ENCODE data around the gene HLA-DRB1.

The HLA-DRB1 gene

GRCh38 chr6:32566957-32567356, 22.7 kb downstream of the HLA-DRB1 start:
- Histone ChIP-seq H3K27ac (no peak overlapping the region), H3K4me1 (no peaks in the 10 kb centered on the region), H3K36me3 (no peaks in the 10 kb centered on the region), H3K4me3 (no peak overlapping the region), H3K9me3 (no peaks in the 10 kb centered on the region), H3K27me3 (no peaks in the 10 kb centered on the region)
- TF ChIP-seq CTCF (IDR thresholded peaks at IDR 0.05), result no peak
- intact Hi-C loops (cut with DNase I; ENCODE audit: low total_unique reads), result no loop called here
- DNase-seq, result no peak

- intact Hi-C loops (cut with DNase I; ENCODE audit: low total_unique reads), result no loop called here
- Histone ChIP-seq H3K27me3 (no peaks in the 10 kb centered on the region), H3K9me3 (no peaks in the 10 kb centered on the region), H3K27ac (no peak overlapping the region), H3K4me3 (no peak overlapping the region), H3K36me3 (no peaks in the 10 kb centered on the region), H3K4me1 (no peaks in the 10 kb centered on the region)
- no peak for TF ChIP-seq CTCF (IDR thresholded peaks at IDR 0.05)
- DNase-seq, result no peak
Observed at GRCh38 chr6:32565511-32565910, 24.1 kb downstream of the HLA-DRB1 start.

GRCh38 chr6:32562940-32563339, 26.7 kb downstream of the HLA-DRB1 start:
- Histone ChIP-seq H3K36me3 (no peaks in the 10 kb centered on the region), H3K27ac (no peak overlapping the region), H3K4me3 (no peak overlapping the region), H3K4me1 (no peaks in the 10 kb centered on the region), H3K9me3 (no peaks in the 10 kb centered on the region), H3K27me3 (no peaks in the 10 kb centered on the region)
- no peak for TF ChIP-seq CTCF (IDR thresholded peaks at IDR 0.05)
- intact Hi-C loops (cut with DNase I; ENCODE audit: low total_unique reads), result no loop called here
- DNase-seq, result no peak

- Histone ChIP-seq H3K9me3 (no peaks in the 10 kb centered on the region), H3K36me3 (no peaks in the 10 kb centered on the region), H3K4me1 (no peaks in the 10 kb centered on the region), H3K4me3 (no peak overlapping the region), H3K27me3 (no peaks in the 10 kb centered on the region), H3K27ac (no peak overlapping the region)
- intact Hi-C loops (cut with DNase I; ENCODE audit: low total_unique reads), result no loop called here
- no peak for TF ChIP-seq CTCF (IDR thresholded peaks at IDR 0.05)
- no peak for DNase-seq
Observed at GRCh38 chr6:32559747-32560146, 29.9 kb downstream of the HLA-DRB1 start.

- no peak for TF ChIP-seq CTCF (IDR thresholded peaks at IDR 0.05)
- no peak for DNase-seq
- Histone ChIP-seq H3K4me1 (no peaks in the 10 kb centered on the region), H3K27me3 (no peaks in the 10 kb centered on the region), H3K27ac (no peak overlapping the region), H3K36me3 (no peaks in the 10 kb centered on the region), H3K4me3 (no peak overlapping the region), H3K9me3 (no peaks in the 10 kb centered on the region)
- intact Hi-C loops (cut with DNase I; ENCODE audit: low total_unique reads), result no loop called here
Observed at GRCh38 chr6:32558426-32559057, 31.1 kb downstream of the HLA-DRB1 start.

All from tibial artery (tissue), 4 donors.